HAP-1 (cell line): ENCODE data around the gene CARMIL3.

Experiments used
- DNase-seq, 2 experiments: peaks; one replicate each; pipeline ENCODE4 v3.0.0-alpha.2; 2016 to 2020; ENCODE audit warnings: low spot score in 2 of 2
- H3K27me3 ChIP-seq: fragments of 250-450 bp; sonication (Bioruptor Pico); 2 replicates; pipeline ENCODE4 v1.5.1; 2020; ENCODE audit warnings: low read depth, mild to moderate bottlenecking, moderate library complexity
- H3K36me3 ChIP-seq: fragments of 250-450 bp; sonication (Bioruptor Pico); replicated peaks from 2 replicates; pipeline ENCODE4 v1.5.1; 2020; ENCODE audit warnings: mild to moderate bottlenecking
- H3K4me1 ChIP-seq: fragments of 250-450 bp; sonication (Bioruptor Pico); 2 replicates; pipeline ENCODE4 v1.5.1; 2020; ENCODE audit warnings: mild to moderate bottlenecking
- H3K4me3 ChIP-seq: fragments of 250-450 bp; sonication (Bioruptor Pico); 2 replicates; pipeline ENCODE4 v1.5.1; 2020; ENCODE audit warnings: mild to moderate bottlenecking, moderate library complexity
- H3K9me3 ChIP-seq: fragments of 250-450 bp; sonication (Bioruptor Pico); 2 replicates; pipeline ENCODE4 v1.5.1; 2020; ENCODE audit warnings: mild to moderate bottlenecking, moderate library complexity
- in situ Hi-C: fragments of 300-500 bp; cut with MboI; formaldehyde crosslinking; loops from 3 replicates; pipeline ENCODE4 v1.14.3; 2020; ENCODE audit warnings: low sequenced_read_pairs, inconsistent platforms, mixed read lengths

Gene CARMIL3

GRCh38 chr14:24071836-24072430 lies 20.1 kb downstream of the CARMIL3 start:
- in situ Hi-C loops, result no loop called here
- Histone ChIP-seq H3K27me3 (0 out of 2 replicates have a peak, but pooled peaks cover 12% of the 10 kb centered on the region), H3K36me3 (no peaks in the 10 kb centered on the region), H3K4me3 (no peak overlapping the region), H3K9me3 (no peaks in the 10 kb centered on the region), H3K4me1 (no peaks in the 10 kb centered on the region)
- no peak for DNase-seq

GRCh38 chr14:24072436-24072835 lies 20.6 kb downstream of the CARMIL3 start:
- 0 out of 2 replicates have a peak, but pooled peaks cover 12% of the 10 kb centered on the region for H3K27me3 ChIP-seq
- in situ Hi-C loops, result no loop called here
- no peaks in the 10 kb centered on the region for H3K4me1 ChIP-seq
- DNase-seq, result no peak
- H3K9me3 ChIP-seq, result no peaks in the 10 kb centered on the region
- no peaks in the 10 kb centered on the region for H3K36me3 ChIP-seq
- H3K4me3 ChIP-seq, result no peak overlapping the region

GRCh38 chr14:24072881-24073877 lies 21.4 kb downstream of the CARMIL3 start:
- Histone ChIP-seq H3K9me3 (no peaks in the 10 kb centered on the region), H3K4me3 (no peak overlapping the region), H3K27me3 (0 out of 2 replicates have a peak, but pooled peaks cover 12% of the 10 kb centered on the region), H3K4me1 (no peaks in the 10 kb centered on the region), H3K36me3 (no peaks in the 10 kb centered on the region)
- no peak for DNase-seq
- in situ Hi-C loops, result no loop called here

- Histone ChIP-seq H3K9me3 (no peaks in the 10 kb centered on the region), H3K4me3 (no peak overlapping the region), H3K36me3 (no peaks in the 10 kb centered on the region), H3K4me1 (no peaks in the 10 kb centered on the region), H3K27me3 (0 out of 2 replicates have a peak, but pooled peaks cover 8% of the 10 kb centered on the region)
- DNase-seq, result no peak
- in situ Hi-C loops, result no loop called here
Observed at GRCh38 chr14:24074625-24075484, 23.0 kb downstream of the CARMIL3 start.

- H3K27me3 ChIP-seq, result no peaks in the 10 kb centered on the region
- no peaks in the 10 kb centered on the region for H3K9me3 ChIP-seq
- no peak for DNase-seq
- H3K36me3 ChIP-seq, result no peaks in the 10 kb centered on the region
- no peak overlapping the region for H3K4me3 ChIP-seq
- H3K4me1 ChIP-seq, result no peaks in the 10 kb centered on the region
- in situ Hi-C loops, result no loop called here
Observed at GRCh38 chr14:24075485-24076301, 23.9 kb downstream of the CARMIL3 start.

- H3K4me1 ChIP-seq, result no peaks in the 10 kb centered on the region
- no peaks in the 10 kb centered on the region for H3K36me3 ChIP-seq
- H3K27me3 ChIP-seq, result no peaks in the 10 kb centered on the region
- H3K9me3 ChIP-seq, result no peaks in the 10 kb centered on the region
- no peak overlapping the region for H3K4me3 ChIP-seq
- in situ Hi-C loops, result no loop called here
- DNase-seq, result no peak
Observed at GRCh38 chr14:24076302-24076601, 24.4 kb downstream of the CARMIL3 start.

GRCh38 chr14:24077086-24077485 lies 25.3 kb downstream of the CARMIL3 start:
- Histone ChIP-seq H3K4me1 (no peaks in the 10 kb centered on the region), H3K36me3 (no peaks in the 10 kb centered on the region), H3K27me3 (no peaks in the 10 kb centered on the region), H3K4me3 (no peak overlapping the region), H3K9me3 (no peaks in the 10 kb centered on the region)
- no peak for DNase-seq
- in situ Hi-C loops, result no loop called here

- H3K27me3 ChIP-seq, result no peaks in the 10 kb centered on the region
- H3K36me3 ChIP-seq, result no peaks in the 10 kb centered on the region
- no peaks in the 10 kb centered on the region for H3K4me1 ChIP-seq
- H3K9me3 ChIP-seq, result no peaks in the 10 kb centered on the region
- no peak overlapping the region for H3K4me3 ChIP-seq
- in situ Hi-C loops, result no loop called here
- DNase-seq, result no peak
Observed at GRCh38 chr14:24078146-24078545, 26.3 kb downstream of the CARMIL3 start.

- Histone ChIP-seq H3K9me3 (no peaks in the 10 kb centered on the region), H3K4me3 (no peak overlapping the region), H3K27me3 (no peaks in the 10 kb centered on the region), H3K36me3 (no peaks in the 10 kb centered on the region), H3K4me1 (no peaks in the 10 kb centered on the region)
- in situ Hi-C loops, result no loop called here
- DNase-seq, result peak in 1 of 2 experiments; percentile 29
Observed at GRCh38 chr14:24079491-24080141, 27.8 kb downstream of the CARMIL3 start.

- Histone ChIP-seq H3K4me3 (no peak overlapping the region), H3K27me3 (no peaks in the 10 kb centered on the region), H3K9me3 (no peaks in the 10 kb centered on the region), H3K4me1 (no peaks in the 10 kb centered on the region), H3K36me3 (no peaks in the 10 kb centered on the region)
- in situ Hi-C loops, result no loop called here
- no peak for DNase-seq
Observed at GRCh38 chr14:24080142-24080530, 28.3 kb downstream of the CARMIL3 start.

GRCh38 chr14:24080888-24081738 lies 29.3 kb downstream of the CARMIL3 start:
- H3K36me3 ChIP-seq, result no peaks in the 10 kb centered on the region
- H3K4me1 ChIP-seq, result no peaks in the 10 kb centered on the region
- H3K9me3 ChIP-seq, result no peaks in the 10 kb centered on the region
- in situ Hi-C loops, result no loop called here
- DNase-seq, result peak; percentile 33 to 83
- peak overlapping the region; percentile 34 for H3K4me3 ChIP-seq
- no peaks in the 10 kb centered on the region for H3K27me3 ChIP-seq

GRCh38 chr14:24081739-24082211 lies 30.0 kb downstream of the CARMIL3 start:
- H3K9me3 ChIP-seq, result no peaks in the 10 kb centered on the region
- in situ Hi-C loops, result no loop called here
- no peaks in the 10 kb centered on the region for H3K27me3 ChIP-seq
- peak overlapping the region; percentile 34 for H3K4me3 ChIP-seq
- DNase-seq, result no peak
- no peaks in the 10 kb centered on the region for H3K4me1 ChIP-seq
- no peaks in the 10 kb centered on the region for H3K36me3 ChIP-seq
